ENCODE data around the gene PIAS1. TPM values are rescaled to one million over a fixed set of nuclear protein-coding genes. Genes with fewer than 3 reads are reported as not detected.

Gene PIAS1
- total RNA-seq, 4 donors from 2014 or later = 91.6 to 202 (median 111) TPM

DNA sequence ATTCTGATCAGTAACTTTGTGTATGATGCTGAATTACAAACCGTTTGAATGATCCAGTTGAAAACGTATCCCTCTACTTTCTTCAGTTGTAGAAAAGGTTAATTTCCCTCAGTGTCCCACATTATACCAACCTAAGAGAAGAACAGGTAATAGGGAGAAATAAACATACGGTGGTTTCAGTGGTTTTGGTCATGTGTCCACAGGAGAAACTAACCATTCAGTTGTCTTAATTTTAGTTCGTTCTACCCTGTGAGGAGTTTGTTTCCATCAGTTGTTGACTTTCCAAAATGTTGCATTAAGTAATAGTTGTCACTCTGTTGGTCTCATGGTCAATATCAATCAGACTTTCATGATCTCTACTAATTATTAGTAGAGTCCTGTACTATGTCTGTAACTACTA lies 135.9 kb downstream of the PIAS1 start:
- intact Hi-C loops (cut with DNase I) = no loop called here
- TF ChIP-seq, protein P1, sequence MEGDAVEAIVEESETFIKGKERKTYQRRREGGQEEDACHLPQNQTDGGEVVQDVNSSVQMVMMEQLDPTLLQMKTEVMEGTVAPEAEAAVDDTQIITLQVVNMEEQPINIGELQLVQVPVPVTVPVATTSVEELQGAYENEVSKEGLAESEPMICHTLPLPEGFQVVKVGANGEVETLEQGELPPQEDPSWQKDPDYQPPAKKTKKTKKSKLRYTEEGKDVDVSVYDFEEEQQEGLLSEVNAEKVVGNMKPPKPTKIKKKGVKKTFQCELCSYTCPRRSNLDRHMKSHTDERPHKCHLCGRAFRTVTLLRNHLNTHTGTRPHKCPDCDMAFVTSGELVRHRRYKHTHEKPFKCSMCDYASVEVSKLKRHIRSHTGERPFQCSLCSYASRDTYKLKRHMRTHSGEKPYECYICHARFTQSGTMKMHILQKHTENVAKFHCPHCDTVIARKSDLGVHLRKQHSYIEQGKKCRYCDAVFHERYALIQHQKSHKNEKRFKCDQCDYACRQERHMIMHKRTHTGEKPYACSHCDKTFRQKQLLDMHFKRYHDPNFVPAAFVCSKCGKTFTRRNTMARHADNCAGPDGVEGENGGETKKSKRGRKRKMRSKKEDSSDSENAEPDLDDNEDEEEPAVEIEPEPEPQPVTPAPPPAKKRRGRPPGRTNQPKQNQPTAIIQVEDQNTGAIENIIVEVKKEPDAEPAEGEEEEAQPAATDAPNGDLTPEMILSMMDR (IDR thresholded peaks at IDR 0.05) = no peak
- TF ChIP-seq POLR2A (IDR thresholded peaks at IDR 0.05) = no peak
- Histone ChIP-seq H3K27ac (peak overlapping the region in 1 of 3 donors; percentile 88), H3K36me3 (no peaks in the 10 kb centered on the region), H3K27me3 (no peaks in the 10 kb centered on the region), H3K9me3 (no peaks in the 10 kb centered on the region), H3K4me3 (replicated peaks in 1 of 3) (no peak overlapping the region), H3K4me1 (peaks cover 26 to 34% of the 10 kb centered on the region in 2 donors)
- DNase-seq = no peak
- 93 to 94% methylated on average over 4 of the region's 4 CpGs for WGBS, 2 donors

- DNase-seq = no peak
- no peak overlapping the region for H3K4me3 ChIP-seq (replicated peaks in 1 of 3)
- peak overlapping the region in 2 of 3 donors; percentile 6 to 20 for H3K27ac ChIP-seq
- no peaks in the 10 kb centered on the region for H3K9me3 ChIP-seq
- intact Hi-C loops (cut with DNase I) = no loop called here
- 61 to 63% methylated on average over 3 of the region's 3 CpGs for WGBS, 2 donors
- TF ChIP-seq, protein P1 (IDR thresholded peaks at IDR 0.05) = no peak
- TF ChIP-seq POLR2A (IDR thresholded peaks at IDR 0.05) = no peak
- peaks cover 19 to 23% of the 10 kb centered on the region in 2 donors for H3K4me1 ChIP-seq
- H3K36me3 ChIP-seq = no peaks in the 10 kb centered on the region
- H3K27me3 ChIP-seq = no peaks in the 10 kb centered on the region
Observed at GRCh38 chr15:68191555-68191954, 137.4 kb downstream of the PIAS1 start.

GRCh38 chr15:68192117-68192516 lies 138.0 kb downstream of the PIAS1 start:
- WGBS, 2 donors = 98 to 99% methylated on average over 4 of the region's 4 CpGs
- no peak for DNase-seq
- H3K9me3 ChIP-seq = no peaks in the 10 kb centered on the region
- TF ChIP-seq, protein P1 (IDR thresholded peaks at IDR 0.05) = no peak
- no peak for TF ChIP-seq POLR2A (IDR thresholded peaks at IDR 0.05)
- H3K4me3 ChIP-seq (replicated peaks in 1 of 3) = no peak overlapping the region
- H3K27ac ChIP-seq = peak overlapping the region in 2 of 3 donors; percentile 12 to 20
- H3K27me3 ChIP-seq = no peaks in the 10 kb centered on the region
- intact Hi-C loops (cut with DNase I) = no loop called here
- H3K36me3 ChIP-seq = no peaks in the 10 kb centered on the region
- peaks cover 13 to 20% of the 10 kb centered on the region in 2 donors for H3K4me1 ChIP-seq

DNA sequence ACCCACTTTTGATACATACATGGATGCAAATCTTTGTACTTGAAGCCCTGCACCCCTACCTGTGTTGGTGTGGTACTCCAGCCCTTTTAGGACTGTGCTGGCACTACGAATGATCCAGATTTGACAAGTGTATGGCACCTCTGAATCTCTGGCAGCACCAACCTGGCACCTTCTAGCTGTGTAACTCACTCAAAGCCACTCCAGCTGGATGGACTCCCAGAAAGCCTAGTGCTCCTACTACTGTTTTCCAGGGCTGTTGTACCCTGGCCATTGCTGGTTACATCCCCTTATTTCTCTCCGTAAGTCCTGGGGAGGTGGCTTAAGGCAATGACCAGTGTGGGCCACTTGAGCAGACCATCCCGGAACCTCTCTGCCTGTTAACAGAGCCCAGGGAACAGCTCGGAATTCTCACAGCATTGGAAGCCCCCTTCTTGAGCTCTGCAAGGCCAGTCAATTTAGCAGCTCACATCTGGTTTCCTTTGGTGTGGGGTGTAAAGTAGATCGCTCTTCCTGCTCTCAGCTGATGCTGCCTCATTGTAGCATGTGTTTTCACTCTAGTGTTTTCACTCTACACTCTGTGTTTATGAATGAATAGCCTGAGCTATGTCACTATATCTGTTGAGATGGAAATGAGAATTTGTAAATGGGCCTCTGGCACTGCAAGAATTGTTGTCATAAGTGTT lies 138.8 kb downstream of the PIAS1 start:
- WGBS, 2 donors = 88 to 98% methylated on average over 5 of the region's 5 CpGs
- TF ChIP-seq, protein P1 (IDR thresholded peaks at IDR 0.05) = no peak
- no peak for TF ChIP-seq POLR2A (IDR thresholded peaks at IDR 0.05)
- intact Hi-C loops (cut with DNase I) = no loop called here
- no peaks in the 10 kb centered on the region for H3K9me3 ChIP-seq
- H3K27me3 ChIP-seq = no peaks in the 10 kb centered on the region
- peak overlapping the region in 1 of 3 donors; percentile 5 for H3K27ac ChIP-seq
- H3K4me3 ChIP-seq (replicated peaks in 1 of 3) = no peak overlapping the region
- DNase-seq = no peak
- H3K36me3 ChIP-seq = no peaks in the 10 kb centered on the region
- H3K4me1 ChIP-seq = peaks cover 6 to 11% of the 10 kb centered on the region in 2 donors

DNA sequence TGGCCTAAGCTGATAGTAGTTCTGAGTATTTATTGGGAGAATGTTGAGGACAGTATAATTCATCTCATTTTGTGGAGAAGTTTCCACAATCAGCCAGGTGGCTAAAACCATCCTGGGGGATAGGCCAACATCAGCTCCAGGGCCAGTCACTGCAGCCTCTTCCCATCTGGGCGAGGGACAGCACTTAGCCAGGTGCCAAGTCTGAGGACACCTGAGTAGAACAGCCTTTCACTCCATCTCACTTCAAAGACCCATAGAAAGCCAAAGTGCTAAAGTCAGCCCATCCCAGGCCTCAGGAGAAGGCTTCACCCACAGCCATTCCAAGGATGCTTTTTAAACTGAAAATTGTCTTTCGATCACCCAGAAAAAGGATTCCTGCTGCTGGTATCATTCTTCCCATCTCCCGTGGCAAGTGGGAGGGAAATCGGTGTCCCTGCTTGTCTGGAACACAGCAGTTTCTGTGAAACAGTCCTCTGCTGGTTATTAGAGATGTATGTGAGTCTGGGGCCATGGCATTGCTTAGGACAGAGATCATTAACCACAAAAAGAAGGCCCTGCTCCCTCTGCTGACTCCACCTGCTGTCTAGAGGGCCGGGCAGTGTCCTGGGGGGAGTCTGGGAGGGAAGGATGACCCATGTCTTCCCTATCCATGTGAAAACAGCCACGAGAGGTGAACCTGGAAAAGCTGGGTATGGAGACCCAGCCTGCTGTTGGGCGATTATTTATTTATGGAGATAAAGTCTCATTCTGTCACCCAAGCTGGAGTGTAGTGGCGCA lies 141.4 kb downstream of the PIAS1 start:
- no peak overlapping the region for H3K27ac ChIP-seq
- no peaks in the 10 kb centered on the region for H3K9me3 ChIP-seq
- peaks cover 0 to 5% of the 10 kb centered on the region in 2 donors for H3K4me1 ChIP-seq
- WGBS, 2 donors = 95% methylated on average over 7 to 8 of the region's 8 CpGs
- TF ChIP-seq, protein P1 (IDR thresholded peaks at IDR 0.05) = no peak
- no peak for TF ChIP-seq POLR2A (IDR thresholded peaks at IDR 0.05)
- DNase-seq = no peak
- intact Hi-C loops (cut with DNase I) = no loop called here
- H3K27me3 ChIP-seq = no peaks in the 10 kb centered on the region
- H3K4me3 ChIP-seq (replicated peaks in 1 of 3) = no peak overlapping the region
- no peaks in the 10 kb centered on the region for H3K36me3 ChIP-seq
